Ramos (cell line): ENCODE data around the gene CAPN8.

Source experiments
- in situ Hi-C: fragments of 300-500 bp; cut with MboI; formaldehyde crosslinking; loops from one replicate; pipeline ENCODE4 v1.14.3; 2022; ENCODE audit warnings: low sequenced_read_pairs; ENCODE audit not compliant: unreplicated experiment

CAPN8 gene

GRCh38 chr1:223702735-223703667, 37.5 kb upstream of the CAPN8 start:
- in situ Hi-C loops = no loop called here

GRCh38 chr1:223700942-223701637, 35.6 kb upstream of the CAPN8 start:
- in situ Hi-C loops = no loop called here

- in situ Hi-C loops = no loop called here
These were observed 35.0 kb upstream of the CAPN8 start for GRCh38 chr1:223700388-223700918.

- in situ Hi-C loops = loop anchor here (10.0 kb wide), 1 partner anchor 639 kb away; the partner anchor contains the start of gene NVL
These were observed 30.4 kb upstream of the CAPN8 start for GRCh38 chr1:223695941-223696340.

GRCh38 chr1:223695014-223695548, 29.6 kb upstream of the CAPN8 start:
- in situ Hi-C loops = loop anchor here (10.0 kb wide), 1 partner anchor 640 kb away; the partner anchor contains the start of gene NVL

GRCh38 chr1:223691121-223691520, 25.6 kb upstream of the CAPN8 start:
- in situ Hi-C loops = loop anchor here (10.0 kb wide), 1 partner anchor 644 kb away; the partner anchor contains the start of gene NVL

- in situ Hi-C loops = no loop called here
These were observed 18.9 kb upstream of the CAPN8 start for GRCh38 chr1:223684488-223684792.

GRCh38 chr1:223683586-223684487, 18.3 kb upstream of the CAPN8 start:
- in situ Hi-C loops = no loop called here

- in situ Hi-C loops = no loop called here
These were observed 17.0 kb upstream of the CAPN8 start for GRCh38 chr1:223682502-223682901.

GRCh38 chr1:223680188-223680587, 14.7 kb upstream of the CAPN8 start:
- in situ Hi-C loops = no loop called here

GRCh38 chr1:223678841-223679240, 13.3 kb upstream of the CAPN8 start:
- in situ Hi-C loops = no loop called here

- in situ Hi-C loops = no loop called here
These were observed 8.8 kb upstream of the CAPN8 start for GRCh38 chr1:223674119-223674890.

GRCh38 chr1:223670458-223671159, 5.1 kb upstream of the CAPN8 start:
- in situ Hi-C loops = no loop called here

GRCh38 chr1:223669003-223669795, 3.7 kb upstream of the CAPN8 start:
- in situ Hi-C loops = no loop called here

GRCh38 chr1:223667484-223668182, 2.1 kb upstream of the CAPN8 start:
- in situ Hi-C loops = no loop called here

- in situ Hi-C loops = no loop called here
These were observed 1.4 kb downstream of the CAPN8 start for GRCh38 chr1:223664106-223664505.

GRCh38 chr1:223662943-223663342, 2.6 kb downstream of the CAPN8 start:
- in situ Hi-C loops = no loop called here
